C4-2B (cell line): ENCODE results near the gene BRWD1.

ENCODE experiments used
- CTCF ChIP-seq: fragments of 450-650 bp; conservative IDR thresholded peaks from 2 replicates; pipeline ENCODE4 v1.5.1; 2017; ENCODE audit warnings: mild to moderate bottlenecking
- ZFX ChIP-seq: fragments of 450-650 bp; IDR thresholded peaks from 2 replicates; pipeline ENCODE4 v1.6.1; 2017

GRCh38 chr21:39196310-39196709 is 117.1 kb downstream of the BRWD1 start:
- TF ChIP-seq CTCF: no peak
- TF ChIP-seq ZFX: no peak
